Activated T-cell treated with anti-CD3 and anti-CD28 coated beads, Interleukin-2, amount 50 U/mL, for 24 hours (primary cell): Measurements from ENCODE around the gene USB1.
"Not testable (repeated sequence)": the region's sequence is repeated elsewhere in the genome, so short reads cannot be mapped to it uniquely, and the experiment has no call there.

Experiments used
- DNase-seq: peaks from one replicate; pipeline ENCODE4 v3.0.0-alpha.2; 2020
- H3K27ac Mint-ChIP-seq: 2 replicates; pipeline ENCODE4 v1.8.0; 2020; ENCODE audit warnings: mild to moderate bottlenecking, mixed read lengths
- H3K27me3 Mint-ChIP-seq: 2 replicates; pipeline ENCODE4 v1.8.0; 2020; ENCODE audit warnings: mixed read lengths
- H3K36me3 Mint-ChIP-seq: 2 replicates; pipeline ENCODE4 v1.8.0; 2020; ENCODE audit warnings: low read depth, mixed read lengths
- H3K4me1 Mint-ChIP-seq: 2 replicates; pipeline ENCODE4 v1.8.0; 2020; ENCODE audit warnings: low read depth, mixed read lengths
- H3K4me3 Mint-ChIP-seq: 2 replicates; pipeline ENCODE4 v1.8.0; 2020; ENCODE audit warnings: mild to moderate bottlenecking, moderate library complexity, mixed read lengths
- H3K9me3 Mint-ChIP-seq: 2 replicates; pipeline ENCODE4 v1.8.0; 2020; ENCODE audit warnings: mixed read lengths

USB1 gene

GRCh38 chr16:57996406-57997175, 4.6 kb upstream of the USB1 start:
- Mint-ChIP-seq H3K27ac (no peak overlapping the region), H3K4me3 (no peak overlapping the region), H3K36me3 (peaks cover 35% of the 10 kb centered on the region), H3K27me3 (no peaks in the 10 kb centered on the region), H3K4me1 (peaks cover 56% of the 10 kb centered on the region), H3K9me3 (no peaks in the 10 kb centered on the region)
- DNase-seq = no peak

DNA sequence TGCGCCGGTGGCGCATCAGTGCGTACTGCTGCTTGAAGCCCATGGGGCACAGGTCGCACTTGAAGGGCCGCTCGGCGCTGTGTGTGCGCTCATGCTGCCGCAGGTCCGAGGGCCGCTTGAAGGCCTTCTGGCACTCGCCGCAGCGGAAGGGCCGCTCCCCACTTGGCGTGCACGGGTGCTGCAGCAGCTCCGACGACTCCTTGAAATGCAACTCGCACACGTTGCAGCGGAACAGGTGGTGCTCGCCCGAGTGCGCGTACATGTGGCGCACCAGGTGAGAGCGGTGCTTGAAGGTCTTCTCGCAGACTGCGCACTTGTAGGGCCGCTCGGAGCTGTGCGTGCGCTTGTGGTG, 4.1 kb upstream of the USB1 start:
- H3K36me3 Mint-ChIP-seq = peaks cover 40% of the 10 kb centered on the region

GRCh38 chr16:57997528-57998265, 3.5 kb upstream of the USB1 start:
- H3K27ac Mint-ChIP-seq = peak overlapping the region; percentile 86
- H3K4me1 Mint-ChIP-seq = peaks cover 68% of the 10 kb centered on the region
- H3K4me3 Mint-ChIP-seq = no peak overlapping the region
- DNase-seq = no peak
- H3K36me3 Mint-ChIP-seq = peaks cover 45% of the 10 kb centered on the region
- no peaks in the 10 kb centered on the region for H3K27me3 Mint-ChIP-seq
- no peaks in the 10 kb centered on the region for H3K9me3 Mint-ChIP-seq

More for the DNA sequence above, 4.1 kb upstream of the USB1 start:
- H3K27ac Mint-ChIP-seq = no peak overlapping the region
- H3K9me3 Mint-ChIP-seq = no peaks in the 10 kb centered on the region
- H3K27me3 Mint-ChIP-seq = no peaks in the 10 kb centered on the region
- H3K4me1 Mint-ChIP-seq = peaks cover 62% of the 10 kb centered on the region
- no peak for DNase-seq
- H3K4me3 Mint-ChIP-seq = no peak overlapping the region

- peaks cover 72% of the 10 kb centered on the region for H3K4me1 Mint-ChIP-seq
- peak overlapping the region; percentile 86 for H3K27ac Mint-ChIP-seq
- H3K4me3 Mint-ChIP-seq = peak overlapping the region; percentile 81
- DNase-seq = peak; percentile 67
- H3K36me3 Mint-ChIP-seq = peaks cover 53% of the 10 kb centered on the region
- no peaks in the 10 kb centered on the region for H3K27me3 Mint-ChIP-seq
- no peaks in the 10 kb centered on the region for H3K9me3 Mint-ChIP-seq
These were observed 2.7 kb upstream of the USB1 start for GRCh38 chr16:57998486-57998885.

- Mint-ChIP-seq H3K4me3 (peak overlapping the region; percentile 81), H3K27ac (peak overlapping the region; percentile 86), H3K27me3 (no peaks in the 10 kb centered on the region), H3K36me3 (peaks cover 56% of the 10 kb centered on the region), H3K4me1 (peaks cover 75% of the 10 kb centered on the region), H3K9me3 (no peaks in the 10 kb centered on the region)
- DNase-seq = no peak
These were observed 2.2 kb upstream of the USB1 start for GRCh38 chr16:57998992-57999365.

DNA sequence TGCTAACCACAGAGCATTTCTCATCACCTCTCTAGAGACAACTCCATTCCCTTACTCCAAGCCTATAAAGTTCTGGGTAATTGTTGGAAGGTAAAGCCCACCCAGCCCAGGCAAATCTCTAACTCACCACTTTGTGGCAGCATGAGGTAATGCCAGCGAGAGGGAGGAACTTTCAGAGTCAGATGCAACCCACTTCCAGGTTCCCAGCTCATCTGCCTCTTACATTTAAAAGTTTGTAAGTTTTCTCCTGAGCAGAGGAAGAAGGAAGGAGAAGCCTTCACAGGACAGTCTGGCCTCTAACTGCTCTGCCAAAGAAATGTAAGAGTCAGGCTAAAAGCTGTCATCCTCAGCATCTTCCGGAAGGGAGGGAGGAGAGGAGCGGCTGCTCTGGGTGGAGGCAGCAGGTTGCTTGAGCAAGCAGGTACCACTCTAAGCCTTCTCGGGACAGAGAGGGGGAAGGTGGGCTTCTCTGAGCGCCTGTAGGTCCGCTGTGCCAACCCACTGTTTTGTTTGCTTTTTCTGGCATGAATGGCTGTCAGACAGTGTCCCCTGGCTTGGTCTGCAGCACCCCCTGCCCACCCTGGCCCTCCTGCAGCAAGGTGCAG, 1.7 kb upstream of the USB1 start:
- no peaks in the 10 kb centered on the region for H3K27me3 Mint-ChIP-seq
- peaks cover 74% of the 10 kb centered on the region for H3K4me1 Mint-ChIP-seq
- H3K27ac Mint-ChIP-seq = peak overlapping the region; percentile 86
- no peak for DNase-seq
- peak overlapping the region; percentile 81 for H3K4me3 Mint-ChIP-seq
- peaks cover 61% of the 10 kb centered on the region for H3K36me3 Mint-ChIP-seq
- no peaks in the 10 kb centered on the region for H3K9me3 Mint-ChIP-seq

GRCh38 chr16:57999971-58000705, 1.1 kb upstream of the USB1 start, which contains the start of gene ZNF319:
Gene ZNF319, minus strand, starts transcription at chr16:58000672. Its CDS starts 2,407 bp downstream, at chr16:57998265.
- Mint-ChIP-seq H3K9me3 (no peaks in the 10 kb centered on the region), H3K4me1 (peaks cover 74% of the 10 kb centered on the region), H3K36me3 (peaks cover 67% of the 10 kb centered on the region), H3K27ac (peak within 1 kb of the TSS; percentile 96), H3K4me3 (peak within 1 kb of the TSS; percentile 94), H3K27me3 (no peaks in the 10 kb centered on the region)
- DNase-seq = peak; percentile 64

GRCh38 chr16:58001781-58002415, 691 bp downstream of the USB1 start:
- Mint-ChIP-seq H3K27me3 (no peaks in the 10 kb centered on the region), H3K4me1 (peaks cover 65% of the 10 kb centered on the region), H3K27ac (peak overlapping the region; percentile 96), H3K9me3 (no peaks in the 10 kb centered on the region), H3K4me3 (peak overlapping the region; percentile 94), H3K36me3 (peaks cover 65% of the 10 kb centered on the region)
- no peak for DNase-seq

GRCh38 chr16:58002416-58002800, 1.2 kb downstream of the USB1 start:
- no peak for DNase-seq
- Mint-ChIP-seq H3K27me3 (no peaks in the 10 kb centered on the region), H3K4me3 (peak overlapping the region; percentile 94), H3K9me3 (no peaks in the 10 kb centered on the region), H3K36me3 (peaks cover 63% of the 10 kb centered on the region), H3K27ac (peak overlapping the region; percentile 96), H3K4me1 (peaks cover 62% of the 10 kb centered on the region)

GRCh38 chr16:58002936-58003335, 1.7 kb downstream of the USB1 start:
- no peak for DNase-seq
- H3K36me3 Mint-ChIP-seq = peaks cover 58% of the 10 kb centered on the region
- no peaks in the 10 kb centered on the region for H3K9me3 Mint-ChIP-seq
- no peak overlapping the region for H3K27ac Mint-ChIP-seq
- H3K4me1 Mint-ChIP-seq = peaks cover 57% of the 10 kb centered on the region
- H3K27me3 Mint-ChIP-seq = no peaks in the 10 kb centered on the region
- no peak overlapping the region for H3K4me3 Mint-ChIP-seq

- H3K36me3 Mint-ChIP-seq = peaks cover 66% of the 10 kb centered on the region
- DNase-seq, H3K27me3 Mint-ChIP-seq, H3K4me3 Mint-ChIP-seq, H3K27ac Mint-ChIP-seq, H3K9me3 Mint-ChIP-seq: not testable (repeated sequence)
- peaks cover 40% of the 10 kb centered on the region for H3K4me1 Mint-ChIP-seq
These were observed 3.5 kb downstream of the USB1 start for GRCh38 chr16:58004736-58005135.

DNA sequence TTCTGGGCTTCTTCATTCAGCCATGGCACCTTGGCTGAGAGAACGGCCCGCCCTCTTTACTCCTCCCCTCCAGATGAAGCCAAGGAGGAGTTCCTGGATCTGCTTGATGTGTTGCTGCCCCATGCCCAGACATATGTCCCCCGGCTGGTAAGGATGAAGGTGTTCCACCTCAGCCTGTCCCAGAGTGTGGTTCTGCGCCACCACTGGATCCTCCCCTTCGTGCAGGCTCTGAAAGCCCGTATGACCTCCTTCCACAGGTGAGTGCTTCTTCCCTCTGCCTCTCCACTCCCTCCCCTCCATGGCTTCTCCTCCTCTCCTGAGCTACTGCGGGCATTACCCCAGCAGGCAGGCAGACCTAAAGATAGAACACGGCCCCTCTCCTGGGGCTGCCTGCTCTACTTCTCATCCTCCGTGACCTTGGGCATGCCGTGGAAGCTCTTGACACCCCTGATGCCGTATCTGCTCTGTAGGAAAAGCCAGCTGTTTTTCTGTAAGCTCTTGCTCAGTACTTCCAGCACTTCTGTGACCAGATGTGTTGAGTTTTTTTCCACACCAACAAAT, 8.7 kb downstream of the USB1 start:
- Mint-ChIP-seq H3K4me3 (no peak overlapping the region), H3K27me3 (no peaks in the 10 kb centered on the region), H3K4me1 (peaks cover 7% of the 10 kb centered on the region), H3K27ac (no peak overlapping the region), H3K9me3 (no peaks in the 10 kb centered on the region), H3K36me3 (peaks cover 75% of the 10 kb centered on the region)
- no peak for DNase-seq

- no peak for DNase-seq
- Mint-ChIP-seq H3K4me3 (no peak overlapping the region), H3K4me1 (peaks cover 4% of the 10 kb centered on the region), H3K27me3 (no peaks in the 10 kb centered on the region), H3K27ac (no peak overlapping the region), H3K36me3 (peaks cover 69% of the 10 kb centered on the region), H3K9me3 (no peaks in the 10 kb centered on the region)
These were observed 9.7 kb downstream of the USB1 start for GRCh38 chr16:58010886-58011285.

- no peak overlapping the region for H3K4me3 Mint-ChIP-seq
- no peak overlapping the region for H3K27ac Mint-ChIP-seq
- H3K27me3 Mint-ChIP-seq = no peaks in the 10 kb centered on the region
- H3K9me3 Mint-ChIP-seq = no peaks in the 10 kb centered on the region
- H3K36me3 Mint-ChIP-seq = peaks cover 62% of the 10 kb centered on the region
- peaks cover 4% of the 10 kb centered on the region for H3K4me1 Mint-ChIP-seq
- DNase-seq = no peak
These were observed 10.4 kb downstream of the USB1 start for GRCh38 chr16:58011652-58012051.
